CD4-positive, alpha-beta T cell treated with Interleukin-6 at 100 ng/mL for 8 hours (primary cell): ENCODE measurements around the gene JAG2.

ENCODE experiments used
- DNase-seq: peaks from one replicate; pipeline ENCODE4 v3.0.0-alpha.2; 2020; ENCODE audit warnings: mixed read lengths, low spot score

The JAG2 gene

DNA sequence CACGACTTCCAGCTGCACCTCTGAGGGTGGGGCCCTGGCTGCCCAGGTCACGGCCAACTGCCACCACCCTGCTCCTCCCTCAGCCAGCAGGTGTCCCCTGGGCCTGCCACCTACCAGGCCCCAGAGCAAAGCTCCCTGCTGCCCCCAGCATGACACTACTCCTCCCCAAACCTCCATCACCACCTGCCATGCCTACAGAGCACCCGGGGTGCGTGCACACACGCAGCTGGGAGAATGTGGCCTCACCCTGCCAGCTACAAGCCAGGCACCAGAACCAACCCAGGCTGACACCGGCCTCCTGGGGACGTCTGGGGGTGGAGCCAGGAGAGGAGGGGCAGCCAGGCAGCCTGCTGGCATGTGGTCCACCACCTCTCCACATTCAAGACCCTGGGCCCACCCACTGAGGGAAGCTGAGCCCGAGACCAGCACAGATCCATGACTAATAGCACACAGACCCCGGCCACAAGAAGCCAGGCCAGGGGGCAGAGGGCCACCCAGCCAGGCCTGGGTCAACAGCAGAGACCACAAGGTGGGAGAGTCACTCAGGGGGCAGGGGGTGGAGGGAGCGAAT is 3.4 kb downstream of the JAG2 start:
- no peak for DNase-seq

DNA sequence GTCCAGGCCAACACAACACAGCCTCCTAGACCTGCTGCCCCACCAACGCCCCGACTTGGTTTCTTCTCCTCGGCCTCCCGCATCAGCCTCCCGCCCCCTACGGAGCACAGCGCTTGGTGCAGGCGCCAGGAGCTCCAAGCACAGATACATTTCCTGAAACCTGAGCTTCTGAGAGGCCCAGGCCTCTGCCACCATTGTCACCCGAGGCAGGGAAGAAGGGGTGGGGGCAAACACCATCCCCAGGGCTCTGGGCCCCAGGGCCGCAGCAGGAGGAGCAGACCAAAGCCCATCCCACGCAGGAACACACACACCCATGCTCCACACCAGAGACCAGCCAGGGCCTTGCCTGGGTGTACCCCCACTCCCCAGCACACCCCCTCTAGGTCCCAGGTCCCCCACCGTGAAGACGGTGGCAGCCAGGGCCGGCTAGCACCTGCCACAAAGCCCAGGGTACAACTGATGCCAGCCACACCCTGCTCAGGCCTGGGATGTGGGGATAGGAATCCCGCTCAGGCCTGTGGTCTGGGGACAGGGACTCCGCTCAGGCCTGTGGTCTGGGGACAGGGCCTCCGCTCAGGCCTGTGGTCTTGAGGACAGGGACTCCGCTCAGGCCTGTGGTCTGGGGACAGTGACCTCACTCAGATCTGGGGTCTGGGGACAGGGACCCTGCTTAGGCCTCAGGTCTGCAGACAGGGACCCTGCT is 5.4 kb downstream of the JAG2 start:
- no peak for DNase-seq

DNA sequence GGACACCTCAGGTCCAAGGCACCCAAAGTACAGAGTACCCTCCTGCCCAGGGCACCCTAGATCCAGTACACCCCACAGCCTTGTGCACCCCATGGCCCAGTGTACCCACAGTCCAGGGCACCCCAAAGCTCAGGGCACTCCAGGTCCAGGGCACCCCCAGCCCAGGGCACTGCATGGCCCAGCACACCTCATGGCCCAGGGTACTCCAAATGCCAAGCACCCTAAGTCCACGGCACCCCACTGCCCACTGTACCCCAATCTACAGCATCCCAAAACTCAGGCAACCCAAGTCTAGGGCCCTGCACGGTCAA is 6.0 kb downstream of the JAG2 start:
- no peak for DNase-seq

DNA sequence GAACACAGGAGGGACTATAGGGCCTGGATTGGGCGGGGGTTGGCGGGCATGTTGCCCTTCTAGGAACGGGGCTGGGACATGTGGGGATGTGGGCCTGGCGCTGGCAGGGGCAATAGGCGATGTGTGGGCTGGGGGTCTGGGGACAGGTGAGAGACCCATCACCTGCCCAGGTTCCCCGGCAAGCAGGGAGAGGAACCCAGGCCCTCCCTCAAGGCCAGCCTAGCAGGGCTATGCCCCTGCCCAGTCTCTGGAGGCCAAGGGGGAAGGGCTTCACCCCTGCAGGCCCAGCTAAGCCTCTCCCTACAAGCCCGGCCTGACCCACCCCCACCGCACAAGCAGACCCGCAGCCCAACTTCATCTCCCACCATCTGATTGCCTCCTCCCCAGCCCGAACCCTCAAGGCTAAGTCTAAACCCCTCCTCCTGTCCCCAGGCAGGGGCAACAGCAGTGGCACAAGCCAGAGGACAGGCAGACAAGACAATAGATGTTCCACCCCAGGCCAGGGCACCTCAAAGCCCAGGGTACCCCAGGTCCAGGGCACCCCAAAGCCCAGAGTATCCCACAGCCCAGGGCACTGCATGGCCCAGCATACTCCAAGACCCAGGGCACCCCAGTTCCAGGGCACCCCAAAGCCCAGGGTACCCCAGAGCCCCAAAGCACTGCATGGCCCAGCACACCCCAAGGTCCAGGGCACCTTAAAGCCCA is 6.5 kb downstream of the JAG2 start:
- no peak for DNase-seq

DNA sequence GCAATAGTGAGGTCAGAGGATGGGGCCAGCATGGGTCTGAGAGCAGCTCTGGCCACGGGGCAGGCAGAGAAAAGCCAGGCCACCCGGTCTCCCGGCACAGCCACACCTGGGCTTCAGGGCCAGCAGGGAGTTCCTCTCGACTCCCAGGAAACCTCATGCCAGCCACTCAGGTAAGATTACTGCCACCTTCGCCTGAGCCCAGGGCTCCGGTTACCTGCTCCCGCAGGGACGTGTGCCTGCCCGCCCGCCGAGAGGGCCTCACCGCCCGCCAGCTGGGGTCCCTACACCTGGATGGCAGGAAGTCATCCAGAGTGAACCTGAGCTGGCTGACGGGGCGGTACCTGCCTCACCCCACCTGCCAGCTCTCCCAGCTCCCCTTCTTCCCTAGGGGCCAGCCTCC is 7.3 kb downstream of the JAG2 start:
- DNase-seq = no peak

DNA sequence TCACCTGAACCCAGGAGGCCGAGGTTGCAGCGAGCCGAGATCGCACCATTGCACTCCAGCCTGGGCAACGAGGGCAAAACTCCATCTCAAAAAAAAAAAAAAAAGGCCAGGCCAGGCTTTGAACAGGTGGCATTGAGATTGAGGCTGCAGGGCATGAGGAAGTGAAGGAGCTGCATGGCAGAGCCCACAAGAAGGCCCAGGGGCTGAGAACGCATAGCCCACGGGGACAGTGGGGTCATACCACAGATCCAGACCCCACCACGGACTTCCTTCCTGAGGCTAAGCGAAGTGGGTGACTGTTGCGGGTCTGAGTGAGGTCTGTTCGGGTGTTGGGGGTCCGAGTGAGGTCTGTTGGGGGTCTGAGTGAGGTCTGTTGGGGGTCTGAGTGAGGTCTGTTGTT is 7.8 kb downstream of the JAG2 start:
- no peak for DNase-seq

DNA sequence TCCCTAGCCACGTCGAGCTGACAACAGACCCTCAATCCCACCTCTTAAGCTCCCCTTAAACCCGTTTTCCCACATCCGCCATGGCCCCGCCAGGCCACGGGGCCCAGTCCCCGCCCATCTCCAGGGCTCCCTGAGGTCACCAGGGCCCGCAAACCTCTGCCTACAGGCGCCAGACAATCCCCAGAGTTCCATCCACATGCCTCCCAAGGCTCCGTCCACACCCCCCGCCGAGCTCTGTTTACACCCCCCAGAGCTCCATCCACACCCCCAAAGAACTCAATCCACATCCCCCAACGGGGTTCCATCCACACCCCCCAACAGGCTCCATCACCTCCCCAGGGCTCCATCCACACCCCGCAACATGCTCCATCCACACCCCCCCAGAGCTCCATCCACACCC is 9.2 kb downstream of the JAG2 start:
- DNase-seq = no peak

DNA sequence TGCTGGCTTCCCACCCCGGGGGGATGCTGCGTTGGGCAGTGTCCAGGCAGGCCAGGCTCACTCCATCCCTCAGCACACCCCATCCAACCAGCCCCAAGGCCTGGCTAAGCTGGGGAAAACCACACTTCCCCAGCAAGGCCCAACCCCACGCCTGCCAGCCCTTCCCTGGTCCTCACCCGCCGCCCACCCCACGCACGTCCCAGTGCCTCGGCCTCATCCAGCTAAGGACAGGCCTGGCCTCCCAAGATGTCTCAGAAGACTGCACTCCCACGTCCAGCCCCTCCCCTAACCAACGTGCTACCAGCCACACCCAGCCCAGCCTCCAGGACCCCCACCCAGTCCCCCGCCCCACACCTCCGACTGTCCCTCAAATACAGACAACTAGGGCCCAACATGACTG is 9.8 kb downstream of the JAG2 start:
- DNase-seq = no peak

DNA sequence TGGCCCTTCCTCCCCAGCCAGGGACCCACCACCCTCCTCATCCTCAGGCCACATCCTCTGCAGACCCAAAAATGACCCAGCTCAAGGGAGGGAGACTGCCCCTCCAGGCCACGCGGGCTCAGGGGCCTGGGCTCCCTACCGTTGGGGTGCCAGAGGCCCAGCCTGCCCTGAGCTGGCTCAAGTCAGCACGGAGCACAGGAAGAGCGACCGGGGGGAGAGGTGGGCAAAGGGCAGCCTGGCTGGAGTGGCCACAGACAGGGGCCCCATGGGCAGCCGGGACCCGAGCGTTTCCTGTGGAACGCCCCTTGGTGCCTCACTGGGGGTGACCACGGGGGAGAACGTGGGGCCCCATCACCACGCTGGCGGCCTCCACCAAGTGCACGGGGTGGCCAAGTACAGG is 10.7 kb downstream of the JAG2 start:
- DNase-seq = no peak

DNA sequence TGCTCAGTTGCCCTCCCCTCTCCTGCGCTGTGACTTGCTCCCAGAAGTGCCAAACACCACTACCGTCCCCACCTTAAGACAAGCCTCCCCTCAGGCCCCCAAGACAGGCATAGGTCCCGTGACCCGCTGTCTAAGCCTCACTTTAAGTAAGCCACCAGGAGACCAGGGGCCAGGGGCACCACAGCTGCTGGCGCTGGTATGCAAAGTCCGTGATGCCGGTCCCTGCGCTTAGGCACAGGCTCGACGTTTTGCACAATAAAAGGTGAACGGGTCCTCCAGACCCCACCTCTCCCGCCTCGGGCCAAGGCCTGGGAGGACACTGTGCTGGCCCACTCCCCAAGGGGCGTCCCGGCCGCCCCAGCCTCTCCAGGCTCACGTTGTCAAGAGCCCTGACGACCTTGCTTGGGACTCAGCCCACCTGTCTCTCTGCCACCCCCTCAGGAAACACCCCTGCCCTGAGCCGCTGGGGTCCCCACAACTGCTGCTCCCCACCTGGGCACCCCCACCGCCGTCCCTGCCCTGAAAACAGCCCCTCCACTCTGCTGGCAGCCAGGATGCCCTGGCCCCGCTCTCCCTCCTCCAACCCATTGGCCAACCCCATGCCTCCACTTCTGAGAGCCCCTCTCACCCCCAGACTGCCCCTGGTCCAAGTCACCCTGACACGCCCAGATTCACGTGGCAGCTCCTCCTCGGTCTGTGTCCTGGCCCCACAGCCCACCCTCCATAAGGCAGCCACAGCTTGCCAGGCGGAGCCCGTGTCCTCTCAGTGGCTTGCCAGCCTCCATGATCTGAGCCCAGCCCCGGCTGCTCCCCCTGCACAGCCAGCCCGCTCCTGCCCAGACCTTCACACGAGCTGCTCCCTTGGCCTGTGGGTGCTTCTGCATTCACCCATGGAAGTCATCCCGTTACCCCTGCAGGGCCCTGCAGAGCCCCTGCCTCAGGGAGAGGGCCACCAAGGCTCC is 11.9 kb downstream of the JAG2 start:
- no peak for DNase-seq

DNA sequence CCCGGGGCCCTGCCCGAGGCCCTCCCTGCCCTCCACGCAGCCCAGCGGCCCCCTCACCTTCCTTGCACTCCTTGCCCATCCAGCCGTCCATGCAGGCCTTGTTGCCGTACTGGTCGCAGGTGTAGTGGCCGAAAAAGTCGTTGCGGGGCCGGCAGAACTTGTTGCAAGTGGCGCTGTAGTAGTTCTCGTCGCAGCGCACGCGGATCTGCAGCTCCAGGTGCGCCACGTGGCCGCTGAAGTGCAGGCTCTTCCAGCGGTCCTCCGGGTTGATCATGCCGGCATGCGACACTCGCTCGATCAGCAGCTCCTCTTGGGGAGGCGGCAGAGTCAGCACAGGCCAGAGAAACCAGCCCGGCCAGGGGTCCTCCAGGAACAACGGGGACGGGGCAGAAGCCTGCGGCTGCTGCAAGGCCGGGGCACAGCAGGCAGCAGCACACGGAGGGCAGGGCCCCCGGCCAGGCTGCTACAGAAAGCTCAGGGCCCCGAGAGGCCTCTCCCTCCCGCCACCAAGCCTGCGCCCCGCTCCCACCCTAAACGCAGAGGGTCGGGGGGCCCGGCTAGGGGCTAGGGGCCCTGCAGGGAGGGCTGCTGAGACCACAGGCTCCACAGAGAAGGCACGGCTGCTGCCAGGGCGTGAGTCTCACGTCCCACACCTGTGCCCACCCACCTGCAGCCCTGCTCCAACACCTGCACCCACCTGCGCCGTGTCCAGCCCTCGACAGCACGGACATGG is 12.7 kb downstream of the JAG2 start:
- no peak for DNase-seq

DNA sequence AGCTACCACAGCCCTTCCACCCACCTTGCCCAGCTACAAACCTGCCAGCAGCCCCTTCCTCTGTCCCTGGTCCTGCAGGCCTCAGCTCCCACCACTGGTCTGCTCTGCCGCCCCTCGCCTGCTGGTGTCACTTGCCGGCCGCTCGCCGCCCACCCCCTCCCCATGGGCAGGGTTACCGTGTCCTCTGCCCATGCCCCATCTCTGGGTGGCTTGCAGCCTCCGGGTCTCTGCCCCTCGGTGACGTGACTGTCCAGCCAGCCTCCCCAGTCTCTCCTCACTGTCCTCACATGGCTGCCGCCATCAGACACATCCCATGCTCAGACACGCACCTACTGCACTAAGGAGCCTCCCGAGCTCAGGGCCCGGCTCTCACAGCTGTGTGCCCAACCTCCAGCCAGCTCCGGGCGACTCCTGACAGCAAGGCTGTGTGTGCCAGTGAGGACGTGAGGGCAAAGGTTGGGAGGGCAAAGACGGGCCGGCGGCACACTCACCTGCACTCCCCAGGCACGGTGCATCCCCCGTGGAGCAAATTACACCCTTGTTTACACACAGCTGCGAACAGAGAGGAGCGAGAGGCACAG is 13.4 kb downstream of the JAG2 start:
- no peak for DNase-seq

DNA sequence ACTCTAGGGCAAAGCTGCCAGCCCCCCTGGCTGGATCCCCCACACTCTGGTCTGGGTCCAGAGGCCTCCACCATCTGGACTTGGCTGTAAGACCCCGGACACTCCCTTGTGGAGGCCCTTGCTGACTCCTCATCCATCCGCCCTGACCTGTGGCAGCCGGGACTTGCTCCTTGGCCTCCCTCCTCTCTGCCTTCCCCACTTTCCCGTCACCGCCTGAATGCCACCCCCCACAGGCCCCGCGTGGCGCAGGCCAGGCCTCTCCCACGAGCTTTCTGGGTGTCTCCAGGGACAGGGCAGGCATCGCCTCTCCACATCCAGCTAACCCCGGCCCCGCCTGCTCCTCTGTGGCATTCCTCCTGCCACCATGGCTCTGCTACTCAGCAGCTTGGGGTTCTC is 14.1 kb downstream of the JAG2 start:
- DNase-seq = no peak

DNA sequence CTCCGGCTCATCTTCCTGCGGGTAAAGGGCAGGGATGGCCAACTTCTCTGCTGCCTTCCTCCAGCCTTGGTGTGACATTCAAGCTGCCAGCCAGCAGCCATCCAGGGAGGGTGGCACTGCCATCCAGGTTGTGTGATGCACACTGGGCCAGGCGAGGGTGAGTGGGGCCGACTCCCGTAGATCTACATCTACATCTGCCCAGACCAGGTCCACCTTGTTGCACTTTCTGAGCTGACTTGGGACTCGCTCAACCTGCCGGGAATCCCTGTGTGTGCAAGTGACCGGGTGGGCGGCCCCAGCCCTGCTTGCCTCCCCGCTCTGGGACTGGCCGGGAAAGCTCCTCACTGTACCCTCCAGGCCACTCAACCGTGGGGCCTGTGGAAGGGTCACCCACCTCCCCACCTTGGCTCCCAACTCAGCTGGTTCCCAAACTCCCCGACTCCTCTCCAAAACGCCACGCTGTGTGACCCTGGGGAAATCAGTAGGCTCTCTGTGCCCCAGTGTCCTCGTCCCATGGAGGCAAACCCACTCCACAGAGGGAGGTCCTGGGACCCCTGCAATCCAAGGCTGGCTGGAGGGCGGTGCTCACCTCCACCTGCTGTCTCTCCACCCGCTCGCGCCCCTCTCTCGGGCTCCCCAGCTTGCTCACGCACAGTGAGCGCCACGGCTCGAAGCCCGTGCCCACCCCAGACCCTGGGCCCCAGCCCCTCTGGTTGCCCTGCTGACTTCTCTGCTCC is 14.7 kb downstream of the JAG2 start:
- no peak for DNase-seq

DNA sequence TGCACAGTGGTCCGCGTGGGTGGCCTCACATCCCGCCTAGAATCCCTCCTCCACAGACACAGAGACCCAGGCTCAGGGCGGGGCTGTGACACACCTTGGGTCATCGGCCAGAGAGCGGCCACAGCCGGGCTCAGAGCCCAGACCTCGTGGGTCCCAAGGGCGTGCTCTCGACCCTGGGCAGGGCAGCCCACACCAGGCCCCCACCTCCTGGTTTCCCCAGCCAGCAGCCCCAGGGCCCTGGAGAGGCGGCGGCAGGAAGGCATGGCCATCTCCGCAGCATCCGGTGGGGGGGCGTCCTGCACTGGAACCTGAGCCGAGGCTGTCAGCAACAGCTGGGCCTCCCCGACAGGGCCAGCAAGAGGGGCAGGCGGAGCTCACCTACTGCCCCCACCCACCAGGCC is 15.2 kb downstream of the JAG2 start:
- no peak for DNase-seq

DNA sequence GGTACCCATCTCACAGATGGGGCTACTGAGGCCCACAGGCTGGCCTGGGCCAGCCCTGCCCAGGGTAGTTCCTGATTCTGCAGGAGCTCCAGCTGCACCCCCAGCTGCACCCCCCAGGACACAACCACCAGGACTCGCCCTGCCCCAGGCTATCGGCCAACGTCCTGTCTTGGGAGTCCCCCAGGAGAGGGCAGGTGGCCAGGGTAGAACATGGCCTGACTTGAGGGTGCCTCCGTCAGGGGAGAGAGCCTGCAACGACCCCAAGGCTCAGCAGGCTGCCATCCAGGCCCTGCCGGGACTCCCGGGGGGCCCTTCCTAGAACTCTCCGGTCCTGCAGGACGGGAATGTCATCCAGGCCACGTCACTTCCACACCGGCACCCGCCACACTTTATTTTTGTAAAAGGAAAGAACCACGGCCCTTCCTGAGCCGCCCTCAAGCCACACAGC is 15.8 kb downstream of the JAG2 start:
- DNase-seq = no peak

DNA sequence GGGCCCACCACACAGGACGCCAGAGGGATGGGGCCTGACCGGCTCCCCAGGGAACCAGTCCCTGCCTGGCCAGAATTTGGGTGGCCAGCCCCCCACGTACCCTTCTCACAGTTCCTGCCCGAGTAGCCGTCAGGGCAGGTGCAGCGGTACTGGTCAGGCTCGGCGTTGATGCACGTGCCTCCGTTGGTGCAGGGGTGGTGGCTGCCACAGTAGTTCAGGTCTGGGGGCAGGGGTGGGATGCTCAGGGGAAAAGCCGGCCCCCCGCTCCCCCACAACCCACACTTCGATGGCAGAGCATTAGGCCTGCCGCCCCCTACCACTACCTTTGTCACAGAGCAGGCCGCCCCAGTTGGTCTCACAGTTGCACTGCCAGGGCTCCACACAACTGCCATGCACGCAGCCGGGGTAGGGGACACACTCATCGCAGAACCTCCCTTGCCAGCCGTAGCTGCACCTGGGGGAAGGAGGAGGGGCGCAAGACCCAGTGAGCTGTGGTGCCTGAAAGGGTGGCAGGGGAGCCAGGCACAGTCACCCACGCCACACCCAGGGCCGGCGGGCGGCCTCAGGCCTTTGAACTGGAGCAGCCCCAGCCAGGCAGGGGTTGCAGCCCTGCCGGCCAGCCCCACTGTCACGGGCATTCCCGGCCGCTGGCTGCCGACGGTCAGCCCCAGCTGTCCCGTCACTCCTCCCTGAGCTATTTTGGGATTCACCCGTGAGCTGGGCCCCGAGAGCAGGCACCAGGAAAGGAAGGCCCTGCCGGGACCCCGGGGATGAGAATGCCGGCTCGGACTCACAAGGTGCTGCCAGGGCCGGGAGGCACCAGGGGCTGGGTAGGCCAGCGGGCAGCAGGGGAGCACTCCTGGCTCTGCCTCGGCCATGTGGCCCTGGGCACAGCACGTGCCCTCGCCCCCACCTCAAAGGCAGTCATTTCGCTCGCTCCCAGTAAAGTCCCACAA is 16.5 kb downstream of the JAG2 start:
- DNase-seq = no peak

DNA sequence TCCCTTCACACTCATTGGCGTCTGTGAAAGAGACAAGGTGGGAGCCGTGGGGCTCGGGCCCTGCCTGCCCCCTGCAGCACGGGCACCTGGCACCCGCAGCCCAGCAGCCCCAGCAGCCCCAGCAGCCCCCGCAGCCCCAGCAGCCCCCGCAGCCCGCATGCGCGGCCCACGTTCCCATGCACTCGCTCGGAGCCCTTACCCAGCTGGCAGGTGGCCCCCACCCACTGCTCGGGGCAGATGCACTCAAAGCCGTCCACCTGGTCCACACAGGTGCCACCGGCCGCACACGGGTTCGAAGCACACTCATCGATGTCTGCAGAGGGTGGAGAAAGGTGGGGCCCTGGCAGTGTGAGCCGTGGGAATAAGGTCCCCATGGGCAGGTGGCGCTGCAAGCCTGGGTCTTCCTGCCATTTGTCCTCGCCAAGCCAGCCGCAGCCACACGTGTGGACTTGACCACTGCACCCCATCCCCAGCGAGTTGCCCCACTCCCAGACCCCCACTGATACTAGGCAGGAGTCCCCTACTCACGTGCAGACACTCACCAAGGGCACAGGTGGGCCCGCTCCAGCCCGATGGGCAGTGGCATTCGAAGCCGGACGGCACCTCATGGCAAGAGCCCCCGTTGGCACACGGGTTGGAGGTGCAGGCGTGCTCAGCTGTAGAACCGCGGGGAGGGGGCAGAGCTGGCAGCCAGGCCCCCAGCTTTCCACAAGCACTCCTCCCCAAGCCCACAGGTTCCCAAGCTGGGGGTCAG is 17.3 kb downstream of the JAG2 start:
- no peak for DNase-seq
